MM.1S (cell line): ENCODE results near the gene CCNJL.

Experiments used
- EZH2phosphoT487 ChIP-seq: fragments of 300-600 bp; sonication (generic); IDR thresholded peaks from 2 replicates; pipeline ENCODE4 v1.6.1; 2018; ENCODE audit warnings: antibody characterized with exemption, low read length
- TF ChIP-seq, protein P1 (sequence below): fragments of 300-600 bp; sonication (generic); IDR thresholded peaks from 2 replicates; pipeline ENCODE4 v1.5.1; 2016; ENCODE audit warnings: antibody characterized with exemption, low read length, mixed read lengths

DNA sequence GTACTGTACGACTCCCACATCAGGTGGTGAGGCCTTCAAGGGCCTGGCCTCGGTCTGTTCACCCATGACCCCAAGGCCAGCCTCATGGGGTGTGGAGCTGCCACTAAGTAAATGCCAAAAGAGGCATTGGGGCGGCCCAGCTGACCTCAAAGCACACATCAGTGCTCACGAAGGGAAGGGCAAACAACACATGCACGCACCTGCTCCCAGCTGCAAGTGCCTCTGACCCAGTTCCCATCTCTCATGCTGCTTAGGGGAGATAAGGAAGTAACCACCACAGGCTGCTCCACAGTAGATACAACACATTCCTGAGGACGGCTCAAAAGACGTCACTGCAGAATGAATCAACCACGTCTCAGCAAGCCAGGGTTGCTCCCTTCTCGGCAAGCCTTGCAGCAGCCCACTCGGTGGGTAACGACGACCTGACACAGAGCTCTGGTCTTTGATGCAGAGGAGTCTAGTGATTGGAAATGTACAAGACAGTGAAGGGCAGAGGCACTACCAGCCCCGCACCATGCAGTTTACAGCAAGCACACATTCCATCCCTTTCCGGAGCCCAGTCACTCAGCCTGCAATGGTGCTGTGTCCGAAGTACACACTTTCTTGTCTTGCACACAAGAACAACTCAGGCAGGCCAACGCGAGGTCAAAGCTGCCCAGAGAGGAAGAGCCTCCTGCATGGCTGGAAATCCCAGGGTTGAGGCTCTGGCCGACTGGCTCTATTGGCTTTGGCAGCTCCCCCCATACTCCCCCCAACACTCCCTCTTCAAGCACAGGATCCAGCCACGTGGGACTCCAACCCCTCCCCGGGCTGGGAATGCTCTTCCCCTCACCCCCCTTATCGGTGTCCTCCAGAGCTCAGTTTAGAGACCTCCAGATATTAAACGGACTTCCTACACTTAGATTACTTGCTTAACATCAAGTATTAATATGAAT, 51.2 kb downstream of the CCNJL start:
- TF ChIP-seq, protein P1, sequence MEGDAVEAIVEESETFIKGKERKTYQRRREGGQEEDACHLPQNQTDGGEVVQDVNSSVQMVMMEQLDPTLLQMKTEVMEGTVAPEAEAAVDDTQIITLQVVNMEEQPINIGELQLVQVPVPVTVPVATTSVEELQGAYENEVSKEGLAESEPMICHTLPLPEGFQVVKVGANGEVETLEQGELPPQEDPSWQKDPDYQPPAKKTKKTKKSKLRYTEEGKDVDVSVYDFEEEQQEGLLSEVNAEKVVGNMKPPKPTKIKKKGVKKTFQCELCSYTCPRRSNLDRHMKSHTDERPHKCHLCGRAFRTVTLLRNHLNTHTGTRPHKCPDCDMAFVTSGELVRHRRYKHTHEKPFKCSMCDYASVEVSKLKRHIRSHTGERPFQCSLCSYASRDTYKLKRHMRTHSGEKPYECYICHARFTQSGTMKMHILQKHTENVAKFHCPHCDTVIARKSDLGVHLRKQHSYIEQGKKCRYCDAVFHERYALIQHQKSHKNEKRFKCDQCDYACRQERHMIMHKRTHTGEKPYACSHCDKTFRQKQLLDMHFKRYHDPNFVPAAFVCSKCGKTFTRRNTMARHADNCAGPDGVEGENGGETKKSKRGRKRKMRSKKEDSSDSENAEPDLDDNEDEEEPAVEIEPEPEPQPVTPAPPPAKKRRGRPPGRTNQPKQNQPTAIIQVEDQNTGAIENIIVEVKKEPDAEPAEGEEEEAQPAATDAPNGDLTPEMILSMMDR: no peak
- no peak for TF ChIP-seq EZH2phosphoT487
